GM19438 (cell line): Measurements from ENCODE around the gene XRN1.
"Not testable (repeated sequence)": the region's sequence is repeated elsewhere in the genome, so short reads cannot be mapped to it uniquely, and the experiment has no call there.

Source experiments
- ATAC-seq: cut with Tn5 transposase; IDR thresholded peaks from one replicate; pipeline ENCODE4 v1.9.1; 2021; ENCODE audit warnings: low read depth; ENCODE audit not compliant: unreplicated experiment

XRN1 gene, protein sequence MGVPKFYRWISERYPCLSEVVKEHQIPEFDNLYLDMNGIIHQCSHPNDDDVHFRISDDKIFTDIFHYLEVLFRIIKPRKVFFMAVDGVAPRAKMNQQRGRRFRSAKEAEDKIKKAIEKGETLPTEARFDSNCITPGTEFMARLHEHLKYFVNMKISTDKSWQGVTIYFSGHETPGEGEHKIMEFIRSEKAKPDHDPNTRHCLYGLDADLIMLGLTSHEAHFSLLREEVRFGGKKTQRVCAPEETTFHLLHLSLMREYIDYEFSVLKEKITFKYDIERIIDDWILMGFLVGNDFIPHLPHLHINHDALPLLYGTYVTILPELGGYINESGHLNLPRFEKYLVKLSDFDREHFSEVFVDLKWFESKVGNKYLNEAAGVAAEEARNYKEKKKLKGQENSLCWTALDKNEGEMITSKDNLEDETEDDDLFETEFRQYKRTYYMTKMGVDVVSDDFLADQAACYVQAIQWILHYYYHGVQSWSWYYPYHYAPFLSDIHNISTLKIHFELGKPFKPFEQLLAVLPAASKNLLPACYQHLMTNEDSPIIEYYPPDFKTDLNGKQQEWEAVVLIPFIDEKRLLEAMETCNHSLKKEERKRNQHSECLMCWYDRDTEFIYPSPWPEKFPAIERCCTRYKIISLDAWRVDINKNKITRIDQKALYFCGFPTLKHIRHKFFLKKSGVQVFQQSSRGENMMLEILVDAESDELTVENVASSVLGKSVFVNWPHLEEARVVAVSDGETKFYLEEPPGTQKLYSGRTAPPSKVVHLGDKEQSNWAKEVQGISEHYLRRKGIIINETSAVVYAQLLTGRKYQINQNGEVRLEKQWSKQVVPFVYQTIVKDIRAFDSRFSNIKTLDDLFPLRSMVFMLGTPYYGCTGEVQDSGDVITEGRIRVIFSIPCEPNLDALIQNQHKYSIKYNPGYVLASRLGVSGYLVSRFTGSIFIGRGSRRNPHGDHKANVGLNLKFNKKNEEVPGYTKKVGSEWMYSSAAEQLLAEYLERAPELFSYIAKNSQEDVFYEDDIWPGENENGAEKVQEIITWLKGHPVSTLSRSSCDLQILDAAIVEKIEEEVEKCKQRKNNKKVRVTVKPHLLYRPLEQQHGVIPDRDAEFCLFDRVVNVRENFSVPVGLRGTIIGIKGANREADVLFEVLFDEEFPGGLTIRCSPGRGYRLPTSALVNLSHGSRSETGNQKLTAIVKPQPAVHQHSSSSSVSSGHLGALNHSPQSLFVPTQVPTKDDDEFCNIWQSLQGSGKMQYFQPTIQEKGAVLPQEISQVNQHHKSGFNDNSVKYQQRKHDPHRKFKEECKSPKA (N-terminal part only)

DNA sequence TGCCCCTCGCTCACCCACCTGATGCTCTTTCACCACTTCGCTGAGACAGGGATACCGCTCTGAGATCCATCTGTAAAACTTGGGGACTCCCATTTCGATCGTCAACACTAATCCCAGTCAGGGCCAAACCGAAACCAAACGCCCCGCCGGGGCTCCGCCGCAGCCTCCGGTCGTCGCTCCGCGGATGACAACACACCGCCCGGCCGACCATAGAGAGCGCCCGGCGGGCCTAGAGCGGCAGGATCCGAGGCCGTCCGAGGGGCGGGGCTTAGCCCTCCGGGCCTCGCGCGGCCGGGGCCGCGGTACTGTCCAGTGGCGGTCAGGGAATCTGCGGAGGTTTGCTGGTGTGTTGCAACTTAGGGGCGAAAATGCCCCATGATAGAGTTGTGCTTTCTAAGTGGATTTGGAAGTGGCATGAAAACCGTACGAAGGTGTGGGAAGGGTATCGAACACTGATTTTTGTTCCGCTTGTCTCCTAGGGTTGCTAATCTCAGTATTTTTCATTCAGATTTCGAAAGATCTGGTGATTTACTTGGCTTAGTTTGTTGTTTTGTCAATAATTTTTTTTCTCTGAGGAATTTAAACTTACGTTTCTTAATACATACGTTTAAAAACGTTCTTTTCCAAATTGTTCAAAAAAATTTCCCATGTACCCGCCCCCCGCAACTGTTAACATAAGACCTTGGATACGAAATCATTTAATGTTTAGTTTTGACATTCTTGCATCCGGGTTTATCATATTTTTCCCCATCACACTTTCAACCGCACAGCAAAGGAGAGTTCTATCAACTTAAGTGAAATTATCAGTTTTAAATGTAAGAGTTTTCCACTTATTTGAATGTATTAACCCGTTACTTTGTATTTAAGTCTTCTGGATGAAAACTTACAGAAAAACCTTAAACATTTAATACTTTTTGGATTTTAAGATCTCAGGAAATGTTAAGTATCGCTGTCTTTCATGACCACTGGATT, at the start of gene XRN1:
Gene XRN1, minus strand, starts transcription at position 186 of the 972 bp plus-strand sequence. Its CDS starts 93 bp downstream, at position 93.
- ATAC-seq: peak; percentile 67

DNA sequence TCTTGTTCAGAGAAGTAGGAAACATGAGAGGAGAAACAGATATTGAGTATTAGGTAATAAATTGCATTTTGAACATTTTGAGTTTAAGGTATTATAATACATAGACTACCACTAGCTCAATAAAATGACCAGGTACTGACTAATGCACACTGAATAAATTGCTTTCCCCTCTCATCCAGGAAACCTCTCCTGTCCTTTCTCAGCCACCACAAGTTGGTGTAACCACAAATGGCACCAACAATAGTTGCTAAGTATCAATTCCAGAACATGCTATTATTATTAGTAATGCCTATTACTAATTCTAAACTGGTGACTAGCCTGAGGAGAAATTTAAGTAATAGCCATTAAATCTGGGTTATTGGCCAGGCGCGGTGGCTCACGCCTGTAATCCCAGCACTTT, 47.3 kb upstream of the XRN1 start:
- no peak for ATAC-seq

DNA sequence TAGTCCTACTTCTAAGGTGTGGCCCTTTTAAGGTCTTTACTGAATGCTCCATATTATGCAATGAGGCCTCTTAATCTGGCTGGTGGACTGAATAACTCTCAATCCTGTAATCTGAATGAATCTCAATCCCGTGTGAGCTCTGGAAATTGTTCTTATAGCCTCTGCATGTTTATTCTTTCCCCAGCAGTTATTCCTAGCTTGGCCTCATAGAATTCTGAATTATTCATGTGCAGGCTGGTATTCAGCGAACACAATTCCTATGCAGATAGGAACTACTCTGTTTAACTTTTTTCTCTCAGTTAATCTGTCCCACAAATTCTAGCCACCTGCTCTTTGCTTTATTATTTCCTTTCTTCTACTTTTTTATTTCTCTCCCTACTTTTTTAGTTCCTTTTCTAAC, 44.3 kb upstream of the XRN1 start:
- ATAC-seq: no peak

DNA sequence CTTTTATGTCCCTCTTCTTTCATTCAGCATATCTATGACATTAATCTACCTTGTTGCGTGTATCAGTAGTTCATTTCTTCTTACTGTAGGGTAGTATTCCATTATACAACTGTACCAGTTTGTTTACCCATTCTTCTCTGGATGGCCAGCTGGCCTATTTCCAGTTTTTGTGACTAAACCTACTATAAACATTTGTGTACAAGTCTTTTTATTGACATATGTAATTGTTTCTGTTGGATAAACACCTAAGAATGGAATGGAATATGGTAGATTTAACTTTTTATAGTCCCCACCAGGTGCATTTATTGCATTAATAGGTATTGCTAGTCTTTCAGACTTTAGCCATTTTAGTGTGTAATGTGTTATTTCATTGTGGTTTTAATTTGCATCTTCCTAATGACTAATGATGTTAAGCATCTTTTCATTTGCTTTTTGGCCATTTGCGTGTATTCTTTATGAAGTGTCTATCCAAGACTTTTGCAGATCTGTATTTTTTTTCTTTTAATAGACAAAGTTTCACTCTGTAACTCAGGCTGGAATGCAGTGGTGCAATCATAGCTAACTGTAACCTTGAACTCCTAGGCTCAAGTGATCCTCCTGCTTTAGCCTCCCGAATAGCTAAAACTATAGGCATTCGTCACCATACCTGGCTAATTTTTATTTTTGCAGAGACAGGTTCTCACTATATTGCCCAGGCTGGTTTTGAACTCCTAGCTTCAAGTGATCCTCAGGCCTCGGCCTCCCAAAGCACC, 41.9 kb upstream of the XRN1 start:
- no peak for ATAC-seq

DNA sequence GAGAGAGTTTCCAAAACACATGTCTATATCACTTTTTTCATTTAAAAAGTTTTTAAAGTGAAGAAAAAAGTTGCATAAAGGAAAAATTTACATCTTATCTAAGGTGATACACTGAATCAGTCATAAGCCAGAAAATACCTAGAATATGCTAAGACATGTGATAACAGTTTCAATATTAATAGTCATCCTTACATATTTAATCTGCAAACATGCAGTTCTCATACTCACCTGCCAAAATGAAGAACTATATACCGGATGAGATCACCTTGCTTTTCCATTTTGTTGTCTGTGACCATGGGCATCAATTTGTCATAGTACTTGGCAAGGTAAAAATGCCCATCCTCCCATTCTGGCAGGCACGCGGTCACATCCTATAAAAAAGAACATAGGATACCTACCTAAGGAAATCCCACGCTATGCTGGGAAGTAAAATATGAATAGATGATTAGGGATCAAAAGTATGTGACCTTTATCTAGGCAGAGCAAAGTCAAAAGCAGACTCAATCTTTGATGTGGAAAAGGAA, 37.1 kb upstream of the XRN1 start:
- no peak for ATAC-seq

DNA sequence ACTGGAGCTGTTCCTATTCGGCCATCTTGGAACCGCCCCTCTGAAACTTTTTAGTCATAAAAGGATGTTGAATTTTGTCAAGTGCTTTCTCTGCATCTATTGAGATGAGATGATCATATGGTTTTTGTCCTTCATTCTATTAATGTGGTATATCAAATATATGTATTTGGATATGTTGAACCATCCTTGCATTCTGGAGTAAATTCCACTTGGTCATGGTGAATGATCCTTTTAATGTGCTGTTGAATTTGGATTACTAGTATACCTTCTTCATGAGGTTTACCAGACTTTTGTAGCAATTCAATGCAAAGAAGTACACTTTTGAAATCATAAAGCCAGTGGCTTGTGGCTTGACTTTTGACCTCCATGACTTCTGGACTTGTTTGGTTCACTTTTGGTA, 33.4 kb upstream of the XRN1 start:
- ATAC-seq: no peak

DNA sequence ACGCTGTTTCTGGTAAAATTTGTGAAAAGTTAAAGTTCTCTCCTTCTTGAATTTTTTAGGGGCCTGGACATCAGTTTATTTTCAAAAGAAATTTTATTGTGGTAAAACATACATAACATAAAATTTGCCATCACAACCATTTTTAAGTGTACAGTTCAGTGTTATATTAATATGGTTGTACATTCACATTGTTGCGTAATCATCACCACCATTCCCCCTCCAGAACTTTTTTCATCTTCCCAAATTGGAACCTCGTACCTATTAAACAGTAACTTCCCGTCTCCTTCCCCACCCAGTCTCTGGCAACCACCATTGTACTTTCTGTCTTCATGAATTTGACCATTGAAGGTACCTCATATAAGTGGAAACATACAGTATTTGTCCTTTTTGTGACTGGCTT, 23.0 kb upstream of the XRN1 start:
- no peak for ATAC-seq

DNA sequence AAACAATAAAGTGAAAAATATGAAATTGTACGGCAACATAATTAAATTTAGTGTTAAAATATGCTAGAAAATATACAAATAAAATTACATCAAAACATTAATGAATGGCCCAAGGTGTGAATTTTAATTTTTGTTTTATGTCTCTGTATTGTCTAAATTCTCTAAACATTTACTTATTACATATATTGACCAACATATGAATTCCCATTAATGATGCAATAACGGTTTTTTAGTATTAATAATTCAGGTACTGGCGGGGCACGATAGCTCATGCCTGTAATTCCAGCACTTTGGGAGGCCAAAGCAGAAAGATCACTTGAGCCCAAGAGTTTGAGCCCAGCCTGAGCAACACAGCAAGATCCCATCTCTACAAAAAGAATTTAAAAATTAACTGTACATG, 20.6 kb upstream of the XRN1 start:
- ATAC-seq: no peak

DNA sequence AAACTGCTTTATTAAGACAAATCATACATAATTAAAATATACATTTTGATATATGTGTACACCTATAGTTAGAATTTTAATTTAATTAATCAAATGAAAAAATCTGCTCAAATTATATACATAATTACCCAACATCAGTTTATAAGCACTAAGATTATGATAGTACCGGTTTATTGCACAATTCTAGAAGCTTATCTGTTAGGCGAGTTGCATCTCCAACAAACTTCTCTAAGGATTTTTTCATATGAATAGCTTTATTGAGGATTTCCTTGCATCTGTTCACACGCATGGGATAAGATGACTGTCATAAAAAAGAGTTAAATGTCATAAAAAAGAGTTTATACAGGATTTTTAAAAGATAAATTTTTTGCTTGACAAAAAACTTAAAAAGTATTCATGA, 19.9 kb upstream of the XRN1 start:
- no peak for ATAC-seq

DNA sequence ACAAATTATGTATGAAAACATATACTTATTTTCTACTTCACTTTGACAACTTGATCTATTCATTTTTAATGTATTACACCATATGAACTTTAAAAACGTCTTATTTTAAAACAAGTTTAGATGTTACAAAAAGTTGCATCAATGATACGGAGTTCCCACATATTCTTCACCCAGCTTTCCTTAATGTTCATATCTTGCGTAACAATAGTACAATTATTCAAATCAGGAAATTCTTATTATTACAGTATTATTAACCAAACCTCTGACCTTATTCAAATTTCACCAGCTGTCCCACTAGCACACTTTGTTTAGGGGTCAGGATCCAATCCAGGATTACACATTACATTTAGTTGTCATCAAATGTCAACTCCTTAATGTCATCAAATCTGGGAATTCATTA, 12.9 kb upstream of the XRN1 start:
- ATAC-seq: no peak

DNA sequence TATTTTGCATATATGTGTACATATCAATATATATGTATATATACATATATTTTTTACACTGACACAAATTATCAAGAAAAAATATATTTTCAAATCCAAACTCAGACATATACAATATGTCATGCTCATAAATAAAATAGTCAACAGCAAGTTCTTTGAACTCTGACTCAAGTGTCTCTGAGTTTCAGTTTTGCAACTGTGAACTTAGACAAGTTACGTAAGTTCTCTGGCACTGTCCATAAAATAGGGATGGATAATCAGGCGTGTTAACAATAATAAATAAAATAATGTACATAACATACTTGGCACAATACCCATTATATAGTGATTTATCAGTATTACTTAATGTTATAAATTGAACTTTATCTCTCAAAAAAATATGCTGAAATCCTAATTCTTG, 12.1 kb upstream of the XRN1 start:
- ATAC-seq: no peak

DNA sequence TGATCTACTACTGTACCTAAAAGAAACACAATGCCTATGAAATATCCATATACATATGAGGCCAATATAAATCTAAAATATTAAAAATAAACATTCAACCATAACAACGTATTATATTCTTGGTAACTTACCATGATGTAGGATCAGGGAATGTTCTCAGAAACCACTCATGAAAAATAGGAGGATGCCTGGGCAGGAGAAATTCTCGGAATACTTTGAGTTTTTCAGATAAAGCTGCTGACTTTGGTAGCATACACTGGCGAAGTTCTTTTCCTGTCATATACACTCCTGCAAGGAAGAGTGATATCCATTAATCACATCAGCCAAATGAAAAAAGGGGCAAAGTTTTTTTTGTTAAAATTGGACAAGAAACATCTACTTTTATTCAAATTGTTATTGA, 11.3 kb upstream of the XRN1 start:
- no peak for ATAC-seq

DNA sequence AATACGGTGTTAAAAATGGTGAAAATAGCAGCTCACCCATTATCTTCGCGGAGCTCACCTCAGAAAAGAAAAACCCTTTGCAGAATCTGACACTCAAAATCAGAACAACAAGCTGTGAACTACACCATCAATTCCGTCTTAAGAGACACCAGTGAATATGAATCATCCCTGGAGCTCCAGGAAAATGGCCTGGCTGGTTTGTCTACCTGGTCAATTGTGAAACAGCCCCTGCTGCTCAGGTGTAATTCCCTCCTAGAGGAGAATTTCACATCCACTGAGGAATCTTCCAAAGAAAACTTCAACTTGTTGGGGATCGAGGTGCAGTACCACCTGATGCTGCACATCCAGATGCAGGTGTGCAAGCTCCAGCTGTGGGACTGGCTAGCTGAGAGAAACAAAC, 3.0 kb upstream of the XRN1 start:
- ATAC-seq: no peak

DNA sequence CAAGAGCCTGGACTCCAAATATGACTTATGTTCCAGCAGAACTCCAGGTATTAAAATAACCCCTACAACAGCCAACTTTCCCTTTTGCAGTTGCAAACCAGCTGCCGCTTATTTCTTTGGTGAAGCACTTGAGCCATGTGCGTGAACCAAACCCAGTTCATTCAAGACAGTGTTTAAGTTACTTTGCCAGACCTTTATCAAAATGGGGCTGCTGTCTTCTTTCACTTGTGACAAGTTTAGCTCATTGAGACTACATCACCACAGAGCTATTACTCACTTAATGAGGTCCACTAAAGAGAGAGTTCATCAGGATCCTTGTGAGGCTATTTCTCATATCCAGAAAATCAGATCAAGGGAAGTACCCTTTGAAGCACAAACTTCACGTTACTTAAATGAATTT, 2.4 kb upstream of the XRN1 start:
- ATAC-seq: no peak

DNA sequence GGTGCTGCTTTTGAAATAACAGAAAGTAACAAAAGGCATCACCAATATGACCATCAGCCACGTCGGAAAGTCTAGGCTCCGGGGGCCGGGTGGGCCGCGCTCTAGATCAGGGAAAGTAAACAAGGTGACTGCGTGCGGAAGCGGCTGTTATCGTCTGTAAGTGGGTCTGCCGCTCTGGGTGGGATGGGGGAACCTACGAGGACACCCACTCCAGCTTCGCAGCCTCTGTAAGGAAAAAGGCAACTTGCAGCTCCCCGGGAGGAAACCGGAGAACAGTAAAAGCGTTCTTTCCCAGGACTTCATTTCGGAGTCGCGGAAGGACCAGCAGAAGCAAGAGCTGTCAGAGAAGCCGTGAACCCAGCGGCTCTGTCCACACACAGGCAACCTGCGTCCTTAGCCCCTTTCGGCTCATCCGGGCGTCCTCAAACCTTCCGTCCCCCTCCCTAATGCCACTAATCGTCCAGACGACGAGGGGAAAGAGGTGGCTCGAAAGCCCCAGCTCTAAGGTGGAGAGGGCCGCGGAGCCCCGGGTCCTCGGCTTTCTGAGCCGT, 461 bp downstream of the XRN1 start:
- ATAC-seq: peak; percentile 36

DNA sequence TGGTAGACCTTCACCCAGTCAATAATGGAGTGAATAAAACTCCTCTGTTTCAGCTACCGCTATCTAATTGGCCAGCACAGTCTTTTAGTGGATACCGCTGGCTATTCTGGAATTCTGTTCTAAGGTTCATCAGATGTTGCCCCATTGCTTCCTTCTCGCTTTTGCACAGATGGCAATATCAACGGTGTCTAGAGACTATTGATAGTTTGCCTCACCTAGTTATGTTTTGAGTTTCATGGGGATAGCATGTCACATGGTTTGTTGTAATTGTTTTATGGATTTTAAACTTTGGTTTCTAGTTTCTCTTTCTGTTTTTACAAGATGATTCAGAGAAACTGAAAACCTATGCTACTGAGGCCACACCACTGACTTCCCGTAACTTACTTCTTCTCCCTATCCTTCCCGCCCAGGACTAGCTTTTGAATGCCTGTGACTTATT, 2.0 kb downstream of the XRN1 start:
- peak; percentile 57 for ATAC-seq

DNA sequence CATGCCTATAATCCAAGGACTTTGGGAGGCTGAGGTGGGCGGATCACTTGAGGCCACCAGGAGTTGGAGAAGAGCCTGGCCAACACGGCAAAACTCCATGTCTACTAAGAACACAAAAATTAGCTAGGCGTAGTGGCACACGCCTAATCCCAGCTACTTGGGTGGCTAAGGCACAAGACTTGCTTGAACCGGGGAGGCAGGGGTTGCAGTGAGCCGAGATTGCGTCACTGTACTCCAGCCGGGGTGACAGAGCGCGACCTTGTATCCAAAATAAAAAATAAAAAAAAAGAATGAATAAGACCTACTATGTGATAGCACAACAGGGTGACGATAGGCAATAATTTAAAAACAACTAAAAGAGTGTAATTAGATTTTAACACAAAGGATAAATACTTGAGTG, 3.5 kb downstream of the XRN1 start:
- no peak for ATAC-seq

DNA sequence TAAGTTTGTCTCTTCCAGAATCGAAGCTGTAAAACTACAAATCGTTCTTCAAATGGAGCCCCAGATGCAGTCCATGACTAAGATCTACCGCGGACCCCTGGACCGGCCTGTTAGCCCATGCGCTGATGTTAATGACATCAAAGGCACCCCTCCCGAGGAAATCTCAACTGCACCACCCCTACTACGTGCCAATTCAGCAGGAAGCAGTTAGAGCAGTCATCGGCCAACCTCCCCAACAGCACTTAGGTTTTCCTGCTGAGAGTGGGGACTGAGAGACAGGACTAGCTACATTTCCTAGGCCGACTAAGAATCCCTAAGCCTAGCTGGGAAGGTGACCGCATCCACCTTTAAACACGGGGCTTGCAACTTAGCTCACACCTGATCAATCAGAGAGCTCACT, 4.8 kb downstream of the XRN1 start:
- not testable (repeated sequence) for ATAC-seq
